ENCODE data around the gene ERMP1.
"Not testable (repeated sequence)": the region's sequence is repeated elsewhere in the genome, so short reads cannot be mapped to it uniquely, and the experiment has no call there.

Gene ERMP1, protein sequence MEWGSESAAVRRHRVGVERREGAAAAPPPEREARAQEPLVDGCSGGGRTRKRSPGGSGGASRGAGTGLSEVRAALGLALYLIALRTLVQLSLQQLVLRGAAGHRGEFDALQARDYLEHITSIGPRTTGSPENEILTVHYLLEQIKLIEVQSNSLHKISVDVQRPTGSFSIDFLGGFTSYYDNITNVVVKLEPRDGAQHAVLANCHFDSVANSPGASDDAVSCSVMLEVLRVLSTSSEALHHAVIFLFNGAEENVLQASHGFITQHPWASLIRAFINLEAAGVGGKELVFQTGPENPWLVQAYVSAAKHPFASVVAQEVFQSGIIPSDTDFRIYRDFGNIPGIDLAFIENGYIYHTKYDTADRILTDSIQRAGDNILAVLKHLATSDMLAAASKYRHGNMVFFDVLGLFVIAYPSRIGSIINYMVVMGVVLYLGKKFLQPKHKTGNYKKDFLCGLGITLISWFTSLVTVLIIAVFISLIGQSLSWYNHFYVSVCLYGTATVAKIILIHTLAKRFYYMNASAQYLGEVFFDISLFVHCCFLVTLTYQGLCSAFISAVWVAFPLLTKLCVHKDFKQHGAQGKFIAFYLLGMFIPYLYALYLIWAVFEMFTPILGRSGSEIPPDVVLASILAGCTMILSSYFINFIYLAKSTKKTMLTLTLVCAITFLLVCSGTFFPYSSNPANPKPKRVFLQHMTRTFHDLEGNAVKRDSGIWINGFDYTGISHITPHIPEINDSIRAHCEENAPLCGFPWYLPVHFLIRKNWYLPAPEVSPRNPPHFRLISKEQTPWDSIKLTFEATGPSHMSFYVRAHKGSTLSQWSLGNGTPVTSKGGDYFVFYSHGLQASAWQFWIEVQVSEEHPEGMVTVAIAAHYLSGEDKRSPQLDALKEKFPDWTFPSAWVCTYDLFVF

DNA sequence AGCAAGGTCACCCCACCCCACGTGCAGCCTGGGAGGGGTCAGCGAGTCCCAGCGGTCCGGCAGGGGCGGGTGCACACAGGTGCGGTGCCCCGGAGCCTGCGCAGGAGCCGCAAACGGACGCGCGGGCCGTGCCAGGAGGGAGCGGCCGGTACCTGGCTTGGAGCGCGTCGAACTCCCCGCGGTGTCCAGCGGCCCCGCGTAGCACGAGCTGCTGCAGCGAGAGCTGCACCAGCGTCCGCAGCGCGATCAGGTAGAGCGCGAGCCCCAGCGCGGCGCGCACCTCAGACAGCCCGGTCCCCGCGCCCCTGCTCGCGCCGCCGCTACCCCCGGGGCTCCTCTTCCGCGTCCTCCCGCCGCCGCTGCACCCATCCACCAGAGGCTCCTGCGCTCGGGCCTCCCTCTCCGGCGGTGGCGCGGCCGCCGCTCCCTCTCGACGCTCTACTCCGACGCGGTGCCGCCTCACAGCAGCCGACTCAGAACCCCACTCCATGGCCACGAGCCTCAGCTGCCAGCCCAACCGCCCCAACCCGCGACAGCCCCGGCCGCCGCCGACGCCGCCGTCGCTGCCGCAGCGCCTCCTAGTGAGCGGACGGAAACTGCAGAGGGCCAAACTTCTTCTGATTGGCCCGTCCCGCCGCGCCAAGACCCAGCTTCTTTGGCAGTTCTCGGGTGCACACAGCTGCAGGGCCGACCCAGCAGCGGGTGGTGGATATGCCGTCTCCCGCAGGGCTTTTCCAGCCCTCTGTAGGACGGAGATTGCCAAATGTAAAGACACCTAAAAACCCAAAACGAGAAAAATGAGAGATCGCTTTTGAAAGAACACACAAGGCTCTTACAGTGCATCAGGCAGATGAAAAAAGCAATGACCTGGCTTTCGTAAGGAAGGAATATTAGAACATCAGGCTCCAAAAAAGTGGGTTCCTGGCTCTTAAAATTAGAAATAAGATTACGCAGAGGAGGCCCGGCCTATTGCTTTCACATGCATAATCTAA is at the start of gene ERMP1:
ERMP1 (minus strand) TSS at position 580 of the 992 bp plus-strand sequence; CDS start at position 490, 90 bp downstream.
- TF ChIP-seq, protein P1, sequence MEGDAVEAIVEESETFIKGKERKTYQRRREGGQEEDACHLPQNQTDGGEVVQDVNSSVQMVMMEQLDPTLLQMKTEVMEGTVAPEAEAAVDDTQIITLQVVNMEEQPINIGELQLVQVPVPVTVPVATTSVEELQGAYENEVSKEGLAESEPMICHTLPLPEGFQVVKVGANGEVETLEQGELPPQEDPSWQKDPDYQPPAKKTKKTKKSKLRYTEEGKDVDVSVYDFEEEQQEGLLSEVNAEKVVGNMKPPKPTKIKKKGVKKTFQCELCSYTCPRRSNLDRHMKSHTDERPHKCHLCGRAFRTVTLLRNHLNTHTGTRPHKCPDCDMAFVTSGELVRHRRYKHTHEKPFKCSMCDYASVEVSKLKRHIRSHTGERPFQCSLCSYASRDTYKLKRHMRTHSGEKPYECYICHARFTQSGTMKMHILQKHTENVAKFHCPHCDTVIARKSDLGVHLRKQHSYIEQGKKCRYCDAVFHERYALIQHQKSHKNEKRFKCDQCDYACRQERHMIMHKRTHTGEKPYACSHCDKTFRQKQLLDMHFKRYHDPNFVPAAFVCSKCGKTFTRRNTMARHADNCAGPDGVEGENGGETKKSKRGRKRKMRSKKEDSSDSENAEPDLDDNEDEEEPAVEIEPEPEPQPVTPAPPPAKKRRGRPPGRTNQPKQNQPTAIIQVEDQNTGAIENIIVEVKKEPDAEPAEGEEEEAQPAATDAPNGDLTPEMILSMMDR (conservative IDR thresholded peaks at IDR 0.05; ENCODE audit: low read length) = peak; percentile 77
- no peak for TF ChIP-seq EZH2phosphoT487 (IDR thresholded peaks at IDR 0.05; ENCODE audit: borderline replicate concordance)
- Histone ChIP-seq H3K9me3 (ENCODE audit: insufficient read depth, low read depth, low read length) (no peaks in the 10 kb centered on the region), H4K20me1 (ENCODE audit: insufficient read depth, low read length, poor library complexity, severe bottlenecking) (peaks cover 20% of the 10 kb centered on the region), H3K9ac (ENCODE audit: low read depth, low read length, poor library complexity, severe bottlenecking) (peak within 1 kb of the TSS; percentile 86), H3K9me2 (replicated peaks; ENCODE audit: low read depth, low read length) (no peaks in the 10 kb centered on the region), H3F3A (ENCODE audit: low read depth) (no peaks in the 10 kb centered on the region), H3K36me3 (ENCODE audit: insufficient read depth, low read length) (no peaks in the 10 kb centered on the region), H3K79me2 (ENCODE audit: insufficient read depth, low read length) (peaks cover 49% of the 10 kb centered on the region), H3K4me2 (ENCODE audit: low read depth, low read length, poor library complexity, severe bottlenecking) (peak within 1 kb of the TSS; percentile 93), H2AFZ (ENCODE audit: low read length) (peak within 1 kb of the TSS; percentile 87), H3K4me3 (ENCODE audit: low read length, poor library complexity, severe bottlenecking) (peak within 1 kb of the TSS; percentile 98), H3K27me3 (ENCODE audit: insufficient read depth, low read length, poor library complexity, severe bottlenecking) (no peaks in the 10 kb centered on the region), H3K4me1 (ENCODE audit: insufficient read depth, low read length, poor library complexity, severe bottlenecking) (peaks cover 53% of the 10 kb centered on the region)

DNA sequence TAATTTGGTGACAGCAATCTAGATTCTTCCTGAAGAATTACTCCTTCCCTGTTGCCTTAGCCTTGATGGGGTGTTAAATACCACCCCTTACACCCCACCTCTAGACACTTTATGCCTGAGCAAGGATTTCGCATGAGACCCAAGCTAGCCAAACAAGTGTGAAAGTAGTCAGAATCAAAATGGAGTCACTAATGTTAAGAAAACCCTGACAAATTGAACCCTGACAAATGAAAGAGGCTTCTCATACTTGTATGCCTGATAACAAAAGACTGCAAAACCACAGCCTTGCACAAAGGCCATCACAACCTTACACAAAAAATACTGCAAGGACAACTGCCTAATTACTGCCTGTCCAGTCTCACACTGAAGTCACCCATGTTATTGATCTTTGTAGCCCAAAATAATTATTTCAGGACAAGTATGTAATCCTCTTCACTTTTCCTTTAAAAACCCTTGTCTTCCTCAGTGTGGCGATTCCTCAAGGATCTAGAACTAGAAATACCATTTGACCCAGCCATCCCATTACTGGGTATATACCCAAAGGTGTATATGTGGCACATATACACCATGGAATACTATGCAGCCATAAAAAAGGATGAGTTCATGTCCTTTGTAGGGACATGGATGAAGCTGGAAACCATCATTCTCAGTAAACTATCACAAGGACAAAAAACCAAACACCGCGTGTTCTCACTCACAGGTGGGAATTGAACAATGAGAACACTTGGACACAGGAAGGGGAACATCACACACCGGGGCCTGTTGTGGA is 49.5 kb upstream of the ERMP1 start:
- H4K20me1 ChIP-seq (ENCODE audit: insufficient read depth, low read length, poor library complexity, severe bottlenecking); H2AFZ ChIP-seq (ENCODE audit: low read length); H3K27me3 ChIP-seq (ENCODE audit: insufficient read depth, low read length, poor library complexity, severe bottlenecking); H3K9ac ChIP-seq (ENCODE audit: low read depth, low read length, poor library complexity, severe bottlenecking); H3K9me2 ChIP-seq (replicated peaks; ENCODE audit: low read depth, low read length); H3K79me2 ChIP-seq (ENCODE audit: insufficient read depth, low read length); H3K9me3 ChIP-seq (ENCODE audit: insufficient read depth, low read depth, low read length); H3K4me1 ChIP-seq (ENCODE audit: insufficient read depth, low read length, poor library complexity, severe bottlenecking); H3K36me3 ChIP-seq (ENCODE audit: insufficient read depth, low read length); H3F3A ChIP-seq (ENCODE audit: low read depth); H3K4me3 ChIP-seq (ENCODE audit: low read length, poor library complexity, severe bottlenecking); H3K4me2 ChIP-seq (ENCODE audit: low read depth, low read length, poor library complexity, severe bottlenecking): not testable (repeated sequence)

DNA sequence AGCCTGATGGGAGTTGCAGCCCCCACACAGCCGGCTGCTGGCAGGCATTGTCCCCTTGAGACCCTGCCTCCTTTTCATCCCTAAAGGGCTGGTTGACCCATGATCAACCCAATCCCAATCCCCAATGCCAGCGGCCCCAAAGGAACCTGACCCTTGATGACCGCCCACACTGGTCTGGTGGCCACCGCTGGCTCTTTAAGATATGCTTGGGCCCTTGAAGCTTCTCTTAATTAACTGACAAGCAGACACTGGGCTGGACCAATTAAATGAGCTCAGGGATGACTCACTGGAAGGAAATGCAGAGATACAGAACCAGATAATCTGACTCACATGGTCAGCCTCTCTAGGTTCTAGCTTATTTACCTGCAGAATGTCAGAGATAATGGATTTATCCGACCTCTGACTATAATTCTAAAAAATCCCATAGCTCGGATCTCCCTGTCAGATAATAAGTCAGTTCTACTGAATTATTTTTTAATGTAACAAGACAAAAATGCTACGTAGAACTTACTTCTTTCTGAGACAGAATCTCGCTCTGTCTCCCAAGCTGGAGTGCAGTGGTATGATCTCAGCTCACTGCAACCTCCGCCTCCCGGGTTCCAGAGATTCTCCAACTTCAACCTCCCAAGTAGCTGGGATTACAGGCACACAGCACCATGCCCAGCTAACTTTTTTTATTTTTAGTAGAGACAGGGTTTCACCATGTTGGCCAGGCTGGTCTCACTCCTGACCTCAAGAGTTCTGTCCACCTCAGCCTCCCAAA is 46.7 kb upstream of the ERMP1 start:
- Histone ChIP-seq H3K9ac (ENCODE audit: low read depth, low read length, poor library complexity, severe bottlenecking) (no peak overlapping the region), H2AFZ (ENCODE audit: low read length) (0 out of 2 replicates have a peak overlapping the region, but pooled peaks have one; percentile 20)

More for the DNA sequence above, 46.7 kb upstream of the ERMP1 start:
- no peaks in the 10 kb centered on the region for H3K9me2 ChIP-seq (replicated peaks; ENCODE audit: low read depth, low read length)
- no peaks in the 10 kb centered on the region for H3K36me3 ChIP-seq (ENCODE audit: insufficient read depth, low read length)
- H3K4me3 ChIP-seq (ENCODE audit: low read length, poor library complexity, severe bottlenecking) = no peak overlapping the region
- H3K27me3 ChIP-seq (ENCODE audit: insufficient read depth, low read length, poor library complexity, severe bottlenecking) = no peaks in the 10 kb centered on the region
- H3F3A ChIP-seq (ENCODE audit: low read depth) = no peaks in the 10 kb centered on the region
- no peaks in the 10 kb centered on the region for H3K9me3 ChIP-seq (ENCODE audit: insufficient read depth, low read depth, low read length)
- H3K4me1 ChIP-seq (ENCODE audit: insufficient read depth, low read length, poor library complexity, severe bottlenecking) = peaks cover 22% of the 10 kb centered on the region
- H3K4me2 ChIP-seq (ENCODE audit: low read depth, low read length, poor library complexity, severe bottlenecking) = peak overlapping the region; percentile 23
- no peaks in the 10 kb centered on the region for H4K20me1 ChIP-seq (ENCODE audit: insufficient read depth, low read length, poor library complexity, severe bottlenecking)
- TF ChIP-seq, protein P1 (conservative IDR thresholded peaks at IDR 0.05; ENCODE audit: low read length) = no peak
- TF ChIP-seq EZH2phosphoT487 (IDR thresholded peaks at IDR 0.05; ENCODE audit: borderline replicate concordance) = no peak
- H3K79me2 ChIP-seq (ENCODE audit: insufficient read depth, low read length) = no peaks in the 10 kb centered on the region

All from Loucy (cell line).